Caco-2 (cell line): ENCODE measurements around the gene PROZ. TPM values are rescaled to one million over a fixed set of nuclear protein-coding genes. Genes with fewer than 3 reads are reported as not detected.
A peak's percentile ranks its signal among the peaks of the same experiment; 100 is the strongest.

Experiments
- BruUV-seq: library from RNA; stranded (reverse); fragments of 400-500 nt; replicated peaks from 2 replicates; lab custom pipeline; 2021; lab: Mats Ljungman, UMichigan
- CTCF ChIA-PET: fragments of 300-600 bp; sonication (Branson Sonifier 250); formaldehyde crosslinking; loops from one replicate; lab custom pipeline; 2022; ENCODE audit warnings: antibody characterized with exemption; lab: Charles Lee
- POLR2A ChIA-PET: fragments of 300-600 bp; sonication (Branson Sonifier 250); formaldehyde crosslinking; loops from one replicate; lab custom pipeline; 2022; ENCODE audit warnings: antibody characterized with exemption; lab: Charles Lee
- DNase-seq, 2 experiments: peaks; one replicate each; pipeline versions ENCODE4 v3.0.0 to v3.0.0-alpha.2; 2020 to 2022
- H3K27me3 ChIP-seq: replicated peaks from 2 replicates; pipeline ENCODE4 v1.6.0; 2011; ENCODE audit warnings: low read length; ENCODE audit not compliant: control insufficient read depth, insufficient read depth
- H3K36me3 ChIP-seq: 2 replicates; pipeline ENCODE4 v1.5.1; 2011; ENCODE audit warnings: low read length; ENCODE audit not compliant: control insufficient read depth, insufficient read depth
- H3K4me1 ChIP-seq: fragments of 250-450 bp; sonication (Bioruptor Pico); 2 replicates; pipeline ENCODE4 v1.5.1; 2020; ENCODE audit warnings: mild to moderate bottlenecking
- H3K4me3 ChIP-seq: 2 replicates; pipeline ENCODE4 v1.5.1; 2011; ENCODE audit warnings: low read depth, mild to moderate bottlenecking, control low read depth, low read length
- H3K9me3 ChIP-seq: fragments of 250-450 bp; sonication (Bioruptor Pico); 2 replicates; pipeline ENCODE4 v1.5.1; 2020; ENCODE audit warnings: mild to moderate bottlenecking, moderate library complexity
- H3K27ac Mint-ChIP-seq: one replicate; pipeline ENCODE4 v1.8.0; 2022; ENCODE audit warnings: mixed read lengths; ENCODE audit not compliant: unreplicated experiment
- H3K27me3 Mint-ChIP-seq: one replicate; pipeline ENCODE4 v1.8.0; 2022; ENCODE audit warnings: mixed read lengths; ENCODE audit not compliant: insufficient read depth, unreplicated experiment
- H3K36me3 Mint-ChIP-seq: one replicate; pipeline ENCODE4 v1.8.0; 2022; ENCODE audit warnings: mild to moderate bottlenecking, mixed read lengths; ENCODE audit not compliant: insufficient read depth, unreplicated experiment
- H3K4me1 Mint-ChIP-seq: one replicate; pipeline ENCODE4 v1.8.0; 2022; ENCODE audit warnings: low read depth, mixed read lengths; ENCODE audit not compliant: unreplicated experiment
- H3K4me3 Mint-ChIP-seq: one replicate; pipeline ENCODE4 v1.8.0; 2022; ENCODE audit warnings: mild to moderate bottlenecking, moderate library complexity, mixed read lengths; ENCODE audit not compliant: unreplicated experiment
- H3K9me3 Mint-ChIP-seq: one replicate; pipeline ENCODE4 v1.8.0; 2022; ENCODE audit warnings: mixed read lengths; ENCODE audit not compliant: unreplicated experiment
- intact Hi-C: fragments of 100-400 bp; cut with micrococcal nuclease; formaldehyde crosslinking; loops from one replicate; pipeline ENCODE4 v1.10.0; 2022; ENCODE audit not compliant: unreplicated experiment
- total RNA-seq: library from RNA; stranded (reverse); gene quantifications from 2 replicates; pipeline ENCODE4 v1.2.3, GENCODE V29; 2022
- TF ChIP-seq, protein P1 (sequence below), 2 experiments: fragments of 200-600 bp in 1 of 2; IDR thresholded peaks; 1 replicate in 1 of 2; 2 replicates in 1 of 2; pipeline versions ENCODE4 v1.5.1 to v1.8.0; 2011 to 2022; ENCODE audit warnings: antibody characterized with exemption in 1 of 2, control low read depth in 1 of 2, inconsistent platforms in 1 of 2, low read depth in 1 of 2, low read length in 1 of 2, mild to moderate bottlenecking in 1 of 2, moderate library complexity in 1 of 2; ENCODE audit not compliant: insufficient read depth in 1 of 2, severe bottlenecking in 1 of 2, unreplicated experiment in 1 of 2

The PROZ gene
- total RNA-seq, 1 experiment from 2014 or later, result not detected

DNA sequence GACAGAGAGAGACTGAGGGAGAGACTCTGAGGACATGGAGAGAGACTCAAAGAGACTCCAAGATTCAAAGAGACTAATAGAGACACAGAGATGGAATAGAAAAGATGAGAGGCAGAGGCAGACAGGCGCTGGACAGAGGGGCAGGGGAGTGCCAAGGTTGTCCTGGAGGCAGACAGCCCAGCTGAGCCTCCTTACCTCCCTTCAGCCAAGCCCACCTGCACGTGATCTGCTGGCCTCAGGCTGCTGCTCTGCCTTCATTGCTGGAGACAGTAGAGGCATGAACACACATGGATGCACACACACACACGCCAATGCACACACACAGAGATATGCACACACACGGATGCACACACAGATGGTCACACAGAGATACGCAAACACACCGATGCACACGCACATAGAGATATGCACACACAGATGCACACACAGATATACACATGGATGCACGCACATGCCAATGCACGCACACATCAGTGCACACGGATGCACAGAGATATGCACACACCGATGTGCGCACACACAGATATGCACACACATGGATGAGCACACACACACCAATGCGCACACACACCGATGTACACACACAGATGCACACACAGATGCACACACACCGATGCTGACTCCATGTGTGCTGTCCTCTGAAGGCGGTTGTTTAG, 39.2 kb upstream of the PROZ start:
- Mint-ChIP-seq H3K4me3 (peak overlapping the region; percentile 15), H3K9me3 (no peaks in the 10 kb centered on the region), H3K36me3 (peaks cover 10% of the 10 kb centered on the region), H3K4me1 (peaks cover 9% of the 10 kb centered on the region), H3K27ac (no peak overlapping the region), H3K27me3 (no peaks in the 10 kb centered on the region)
- Histone ChIP-seq H3K4me1 (peaks cover 29% of the 10 kb centered on the region), H3K9me3 (no peaks in the 10 kb centered on the region), H3K27me3 (no peaks in the 10 kb centered on the region), H3K4me3 (no peak overlapping the region), H3K36me3 (no peaks in the 10 kb centered on the region)
- TF ChIP-seq, protein P1, sequence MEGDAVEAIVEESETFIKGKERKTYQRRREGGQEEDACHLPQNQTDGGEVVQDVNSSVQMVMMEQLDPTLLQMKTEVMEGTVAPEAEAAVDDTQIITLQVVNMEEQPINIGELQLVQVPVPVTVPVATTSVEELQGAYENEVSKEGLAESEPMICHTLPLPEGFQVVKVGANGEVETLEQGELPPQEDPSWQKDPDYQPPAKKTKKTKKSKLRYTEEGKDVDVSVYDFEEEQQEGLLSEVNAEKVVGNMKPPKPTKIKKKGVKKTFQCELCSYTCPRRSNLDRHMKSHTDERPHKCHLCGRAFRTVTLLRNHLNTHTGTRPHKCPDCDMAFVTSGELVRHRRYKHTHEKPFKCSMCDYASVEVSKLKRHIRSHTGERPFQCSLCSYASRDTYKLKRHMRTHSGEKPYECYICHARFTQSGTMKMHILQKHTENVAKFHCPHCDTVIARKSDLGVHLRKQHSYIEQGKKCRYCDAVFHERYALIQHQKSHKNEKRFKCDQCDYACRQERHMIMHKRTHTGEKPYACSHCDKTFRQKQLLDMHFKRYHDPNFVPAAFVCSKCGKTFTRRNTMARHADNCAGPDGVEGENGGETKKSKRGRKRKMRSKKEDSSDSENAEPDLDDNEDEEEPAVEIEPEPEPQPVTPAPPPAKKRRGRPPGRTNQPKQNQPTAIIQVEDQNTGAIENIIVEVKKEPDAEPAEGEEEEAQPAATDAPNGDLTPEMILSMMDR (IDR thresholded peaks at IDR 0.05; ENCODE audit: insufficient read depth in 1 of 2, low read depth in 1 of 2, low read length in 1 of 2, severe bottlenecking in 1 of 2, unreplicated experiment in 1 of 2), result no peak
- DNase-seq, result no peak
- CTCF ChIA-PET, result no interaction called here
- BruUV-seq, result TSS peak; percentile 76
- intact Hi-C loops, result no loop called here
- POLR2A ChIA-PET, result interaction anchor here (0.6 to 0.7 kb wide), 2 partner anchors 14 to 44 kb away, joined by 3 read pairs; partner anchors contain the start of gene F7

GRCh38 chr13:113119822-113120189, 38.6 kb upstream of the PROZ start:
- no peak overlapping the region for H3K4me3 ChIP-seq
- no TSS peak for BruUV-seq
- no peaks in the 10 kb centered on the region for H3K9me3 ChIP-seq
- H3K4me1 Mint-ChIP-seq, result peaks cover 9% of the 10 kb centered on the region
- H3K9me3 Mint-ChIP-seq, result no peaks in the 10 kb centered on the region
- intact Hi-C loops, result no loop called here
- ChIA-PET CTCF (no interaction called here), POLR2A (interaction anchor here (0.6 to 0.7 kb wide), 2 partner anchors 14 to 44 kb away, joined by 3 read pairs; partner anchors contain the start of gene F7)
- no peak overlapping the region for H3K4me3 Mint-ChIP-seq
- TF ChIP-seq, protein P1 (IDR thresholded peaks at IDR 0.05; ENCODE audit: insufficient read depth in 1 of 2, low read depth in 1 of 2, low read length in 1 of 2, severe bottlenecking in 1 of 2, unreplicated experiment in 1 of 2), result no peak
- no peaks in the 10 kb centered on the region for H3K27me3 Mint-ChIP-seq
- DNase-seq, result peak in 1 of 2 experiments; percentile 2
- H3K27ac Mint-ChIP-seq, result no peak overlapping the region
- H3K4me1 ChIP-seq, result peaks cover 29% of the 10 kb centered on the region
- no peaks in the 10 kb centered on the region for H3K27me3 ChIP-seq
- peaks cover 10% of the 10 kb centered on the region for H3K36me3 Mint-ChIP-seq
- H3K36me3 ChIP-seq, result no peaks in the 10 kb centered on the region

DNA sequence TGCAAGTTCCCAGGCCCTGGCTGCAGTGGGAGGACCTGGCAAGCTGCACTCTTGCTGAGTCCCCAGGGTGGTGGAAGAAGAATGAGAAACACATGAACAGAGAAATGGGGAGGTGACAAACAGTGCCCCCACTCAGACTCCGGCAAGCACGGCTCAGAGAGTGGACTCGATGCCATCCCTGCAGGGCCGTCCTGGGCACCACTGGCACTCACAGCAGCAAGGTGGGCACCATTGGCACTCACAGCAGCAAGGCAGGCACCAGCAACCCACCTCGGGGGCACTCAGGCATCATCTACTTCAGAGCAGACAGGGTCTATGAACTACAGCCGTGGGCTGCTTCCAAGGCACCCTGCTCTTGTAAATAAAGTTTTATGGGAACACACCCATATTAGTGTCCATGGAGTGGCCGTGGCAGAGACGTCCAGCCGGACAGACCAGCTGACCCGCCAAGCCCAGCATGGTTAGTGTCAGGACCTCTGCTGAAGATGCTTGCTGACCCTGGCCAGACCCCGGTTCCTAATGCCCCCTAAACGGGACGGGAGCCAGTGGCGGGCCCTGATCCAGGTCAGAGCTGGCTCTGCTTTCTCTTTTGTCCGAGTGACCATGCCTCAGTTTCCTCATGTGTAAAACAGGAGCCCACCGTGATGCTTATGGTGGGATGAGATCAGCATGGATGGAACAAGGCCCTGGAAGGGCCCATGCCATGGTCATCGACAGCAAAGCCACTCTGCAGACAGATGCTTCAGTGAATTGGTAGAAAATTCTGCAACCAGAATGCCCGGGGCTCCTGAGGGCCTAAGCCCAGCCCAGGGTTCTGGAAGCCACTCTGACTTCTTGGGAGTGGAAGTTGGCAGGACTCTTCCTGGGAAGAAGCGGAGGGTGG, 37.9 kb upstream of the PROZ start:
- TF ChIP-seq, protein P1 (IDR thresholded peaks at IDR 0.05; ENCODE audit: insufficient read depth in 1 of 2, low read depth in 1 of 2, low read length in 1 of 2, severe bottlenecking in 1 of 2, unreplicated experiment in 1 of 2), result no peak
- H3K4me3 ChIP-seq, result no peak overlapping the region
- no peak overlapping the region for H3K4me3 Mint-ChIP-seq
- H3K27me3 Mint-ChIP-seq, result no peaks in the 10 kb centered on the region
- intact Hi-C loops, result no loop called here
- H3K9me3 ChIP-seq, result no peaks in the 10 kb centered on the region
- no peaks in the 10 kb centered on the region for H3K27me3 ChIP-seq
- ChIA-PET CTCF (interaction anchor here (0.5 kb wide), 1 partner anchor 82 kb away, joined by 5 read pairs; no protein-coding TSS in a partner anchor), POLR2A (interaction anchor here (0.6 kb wide), 1 partner anchor 45 kb away, joined by 3 read pairs; no protein-coding TSS in a partner anchor)
- no TSS peak for BruUV-seq
- no peaks in the 10 kb centered on the region for H3K9me3 Mint-ChIP-seq
- H3K36me3 ChIP-seq, result no peaks in the 10 kb centered on the region
- peaks cover 10% of the 10 kb centered on the region for H3K36me3 Mint-ChIP-seq
- peaks cover 9% of the 10 kb centered on the region for H3K4me1 Mint-ChIP-seq
- no peak for DNase-seq
- no peak overlapping the region for H3K27ac Mint-ChIP-seq
- peaks cover 29% of the 10 kb centered on the region for H3K4me1 ChIP-seq
